Thymus (tissue), 11 donors: Measurements from ENCODE around the gene MDC1. TPM values are rescaled to one million over a fixed set of nuclear protein-coding genes. Genes with fewer than 3 reads are reported as not detected.
"Not testable (repeated sequence)": the region's sequence is repeated elsewhere in the genome, so short reads cannot be mapped to it uniquely, and the experiment has no call there.

ENCODE experiments used
- DNase-seq, 9 donors: peaks; one replicate each; pipeline ENCODE4 v3.0.0-alpha.2; 2013; ENCODE audit warnings: low spot score in 9 of 9, low read depth in 6 of 9, missing footprints in 1 of 9
- H3K27ac ChIP-seq, 2 donors: one replicate each; pipeline ENCODE4 v1.5.1; 2013; ENCODE audit warnings: control low read depth in 1 of 2, low read depth in 1 of 2, low read length in 1 of 2, mild to moderate bottlenecking in 1 of 2, moderate library complexity in 1 of 2
- H3K27me3 ChIP-seq, 2 donors: one replicate each; pipeline ENCODE4 v1.5.1; 2013; ENCODE audit warnings: low read length in 1 of 2; ENCODE audit not compliant: control insufficient read depth in 2 of 2, insufficient read depth in 1 of 2
- H3K36me3 ChIP-seq, 2 donors: one replicate each; pipeline ENCODE4 v1.5.1; 2013; ENCODE audit warnings: low read length in 1 of 2, mild to moderate bottlenecking in 1 of 2, moderate library complexity in 1 of 2; ENCODE audit not compliant: control insufficient read depth in 2 of 2, insufficient read depth in 2 of 2
- H3K4me1 ChIP-seq, 2 donors: one replicate each; pipeline ENCODE4 v1.5.1; 2013; ENCODE audit warnings: low read length in 2 of 2; ENCODE audit not compliant: control insufficient read depth in 2 of 2, insufficient read depth in 2 of 2
- H3K4me3 ChIP-seq, 2 donors: one replicate each; pipeline ENCODE4 v1.5.1; 2013; ENCODE audit warnings: low read length in 2 of 2, control low read depth in 1 of 2, mild to moderate bottlenecking in 1 of 2
- H3K9me3 ChIP-seq, 2 donors: one replicate each; pipeline ENCODE4 v1.5.1; 2013; ENCODE audit warnings: low read length in 1 of 2, mild to moderate bottlenecking in 1 of 2; ENCODE audit not compliant: control insufficient read depth in 2 of 2, insufficient read depth in 1 of 2
- WGBS: extraction: QIAGEN DNeasy Blood & Tissue Kit; methylation state at CpG from one replicate; pipeline ENCODE4 v1.1.7; 2013; 5-methylcytosine and 5-hydroxymethylcytosine counted together
- polyA plus RNA-seq: library from polyadenylated mRNA; stranded (reverse); fragments of 200-250 nt; gene quantifications from one replicate; pipeline ENCODE4 v1.2.3, GENCODE V29; 2013
- total RNA-seq: library from RNA; stranded (reverse); fragments of 120-200 nt; gene quantifications from one replicate; pipeline ENCODE4 v1.2.4, GENCODE V29; 2013
- donor health status: healthy.

MDC1 gene
- total and polyA plus RNA-seq, 2 donors: 7.6 to 21.6 TPM

GRCh38 chr6:30657922-30658321 is 59.2 kb downstream of the MDC1 start:
- not testable (repeated sequence) for H3K4me1 ChIP-seq, DNase-seq, H3K27me3 ChIP-seq, H3K9me3 ChIP-seq, H3K4me3 ChIP-seq, H3K27ac ChIP-seq
- peaks cover 81 to 92% of the 10 kb centered on the region in 2 donors for H3K36me3 ChIP-seq
- WGBS: 98% methylated on average over 5 of the region's 5 CpGs

GRCh38 chr6:30657454-30657853 is 59.6 kb downstream of the MDC1 start:
- H3K27me3 ChIP-seq: no peaks in the 10 kb centered on the region
- peaks cover 81 to 92% of the 10 kb centered on the region in 2 donors for H3K36me3 ChIP-seq
- no peak for DNase-seq
- H3K9me3 ChIP-seq: no peaks in the 10 kb centered on the region
- H3K4me3 ChIP-seq: no peak overlapping the region
- H3K27ac ChIP-seq: no peak overlapping the region
- H3K4me1 ChIP-seq: no peaks in the 10 kb centered on the region

GRCh38 chr6:30656513-30656912 is 60.6 kb downstream of the MDC1 start:
- Histone ChIP-seq H3K27me3 (no peaks in the 10 kb centered on the region), H3K27ac (no peak overlapping the region), H3K4me1 (no peaks in the 10 kb centered on the region), H3K9me3 (no peaks in the 10 kb centered on the region), H3K36me3 (peaks cover 81 to 92% of the 10 kb centered on the region in 2 donors), H3K4me3 (no peak overlapping the region)
- WGBS: 88% methylated on average over 7 of the region's 7 CpGs
- no peak for DNase-seq

- Histone ChIP-seq H3K27me3 (no peaks in the 10 kb centered on the region), H3K9me3 (no peaks in the 10 kb centered on the region), H3K4me1 (no peaks in the 10 kb centered on the region), H3K4me3 (no peak overlapping the region), H3K36me3 (peaks cover 84 to 94% of the 10 kb centered on the region in 2 donors), H3K27ac (no peak overlapping the region)
- no peak for DNase-seq
- WGBS: 99% methylated on average over 3 of the region's 3 CpGs
Observed at GRCh38 chr6:30655743-30656094, 61.4 kb downstream of the MDC1 start.

GRCh38 chr6:30654798-30655742 is 62.0 kb downstream of the MDC1 start:
- 98% methylated on average over 19 of the region's 19 CpGs for WGBS

GRCh38 chr6:30651143-30651542 is 65.9 kb downstream of the MDC1 start:
- DNase-seq: no peak

More at GRCh38 chr6:30654798-30655742, 62.0 kb downstream of the MDC1 start:
- H3K27ac ChIP-seq: no peak overlapping the region
- no peak overlapping the region for H3K4me3 ChIP-seq
- H3K27me3 ChIP-seq: no peaks in the 10 kb centered on the region
- DNase-seq: no peak
- no peaks in the 10 kb centered on the region for H3K4me1 ChIP-seq
- peaks cover 79 to 88% of the 10 kb centered on the region in 2 donors for H3K36me3 ChIP-seq
- no peaks in the 10 kb centered on the region for H3K9me3 ChIP-seq

More at GRCh38 chr6:30651143-30651542, 65.9 kb downstream of the MDC1 start:
- H3K27ac ChIP-seq: no peak overlapping the region
- H3K9me3 ChIP-seq: no peaks in the 10 kb centered on the region
- H3K27me3 ChIP-seq: no peaks in the 10 kb centered on the region
- H3K36me3 ChIP-seq: peaks cover 50 to 59% of the 10 kb centered on the region in 2 donors
- H3K4me1 ChIP-seq: peaks cover 5 to 14% of the 10 kb centered on the region in 2 donors
- 96% methylated on average over 12 of the region's 12 CpGs for WGBS
- H3K4me3 ChIP-seq: no peak overlapping the region

Other genes starting within 250 kb of the MDC1 start
- 303 TPM for gene HLA-E, start 227.8 kb downstream of the MDC1 start, total RNA-seq
- 531 TPM for gene HLA-E, start 227.8 kb downstream of the MDC1 start, polyA plus RNA-seq
- 46.4 TPM for gene GNL1, start 160.8 kb downstream of the MDC1 start, total RNA-seq
- 78.8 TPM for gene GNL1, start 160.8 kb downstream of the MDC1 start, polyA plus RNA-seq
- gene PRR3, start 160.0 kb downstream of the MDC1 start, total RNA-seq: 13.0 TPM
- gene PRR3, start 160.0 kb downstream of the MDC1 start, polyA plus RNA-seq: 16.7 TPM
- gene ABCF1, start 145.8 kb downstream of the MDC1 start, total RNA-seq: 33.9 TPM
- gene ABCF1, start 145.8 kb downstream of the MDC1 start, polyA plus RNA-seq: 23.5 TPM
- gene PPP1R10, start 100.0 kb downstream of the MDC1 start, total RNA-seq: 37.8 TPM
- 24.9 TPM for gene PPP1R10, start 100.0 kb downstream of the MDC1 start, polyA plus RNA-seq
- gene MRPS18B, start 99.4 kb downstream of the MDC1 start, total RNA-seq: 47.9 TPM
- gene MRPS18B, start 99.4 kb downstream of the MDC1 start, polyA plus RNA-seq: 48.9 TPM
- gene ATAT1, start 90.4 kb downstream of the MDC1 start, total RNA-seq: 2.9 TPM
- 7.5 TPM for gene ATAT1, start 90.4 kb downstream of the MDC1 start, polyA plus RNA-seq
- gene C6orf136, start 70.1 kb downstream of the MDC1 start, total RNA-seq: 9.5 TPM
- gene C6orf136, start 70.1 kb downstream of the MDC1 start, polyA plus RNA-seq: 24.0 TPM
- gene DHX16, start 44.3 kb downstream of the MDC1 start, total RNA-seq: 29.9 TPM
- 48.0 TPM for gene DHX16, start 44.3 kb downstream of the MDC1 start, polyA plus RNA-seq
- gene PPP1R18, start 30.6 kb downstream of the MDC1 start, total RNA-seq: 47.6 TPM
- 115 TPM for gene PPP1R18, start 30.6 kb downstream of the MDC1 start, polyA plus RNA-seq
- 6.5 TPM for gene NRM, start 26.3 kb downstream of the MDC1 start, total RNA-seq
- gene NRM, start 26.3 kb downstream of the MDC1 start, polyA plus RNA-seq: 10.4 TPM
- gene TUBB, start 3.1 kb upstream of the MDC1 start, total RNA-seq: 691 TPM
- 137 TPM for gene TUBB, start 3.1 kb upstream of the MDC1 start, polyA plus RNA-seq
- 67.1 TPM for gene FLOT1, start 25.4 kb upstream of the MDC1 start, total RNA-seq
- 157 TPM for gene FLOT1, start 25.4 kb upstream of the MDC1 start, polyA plus RNA-seq
- gene IER3, start 27.3 kb upstream of the MDC1 start, total RNA-seq: 17.9 TPM
- gene IER3, start 27.3 kb upstream of the MDC1 start, polyA plus RNA-seq: 39.7 TPM
- gene DDR1, start 167.2 kb upstream of the MDC1 start, total RNA-seq: 39.6 TPM
- gene DDR1, start 167.2 kb upstream of the MDC1 start, polyA plus RNA-seq: 65.9 TPM
- gene GTF2H4, start 190.9 kb upstream of the MDC1 start, total RNA-seq: 12.9 TPM
- 35.4 TPM for gene GTF2H4, start 190.9 kb upstream of the MDC1 start, polyA plus RNA-seq
- 30.3 TPM for gene VARS2, start 197.0 kb upstream of the MDC1 start, total RNA-seq
- 40.4 TPM for gene VARS2, start 197.0 kb upstream of the MDC1 start, polyA plus RNA-seq
- 0.19 TPM for gene SFTA2, start 214.9 kb upstream of the MDC1 start, total RNA-seq
- 1.8 TPM for gene SFTA2, start 214.9 kb upstream of the MDC1 start, polyA plus RNA-seq
- 0.05 TPM for gene MUCL3, start 223.7 kb upstream of the MDC1 start, total RNA-seq
- gene MUCL3, start 223.7 kb upstream of the MDC1 start, polyA plus RNA-seq: 0.02 TPM